Panc1 (cell line): ENCODE data around the gene VPS41. TPM values are rescaled to one million over a fixed set of nuclear protein-coding genes. Genes with fewer than 3 reads are reported as not detected.

Experiments used
- ATAC-seq: fragments of 200-7000 bp; cut with Tn5 transposase; 2 replicates; pipeline ENCODE4 v1.9.1; 2020; ENCODE audit warnings: mild to moderate bottlenecking, moderate library complexity
- BruUV-seq: library from RNA; stranded (reverse); fragments of 400-500 nt; replicated peaks from 2 replicates; lab custom pipeline; 2021; lab: Mats Ljungman, UMichigan
- CTCF ChIA-PET: fragments of 300-600 bp; sonication (Branson Sonifier 250); formaldehyde crosslinking; loops from one replicate; lab custom pipeline; 2022; ENCODE audit warnings: antibody characterized with exemption; lab: Charles Lee
- POLR2A ChIA-PET: fragments of 300-600 bp; sonication (Branson Sonifier 250); formaldehyde crosslinking; loops from one replicate; lab custom pipeline; 2022; ENCODE audit warnings: antibody characterized with exemption; lab: Charles Lee
- DNase-seq: peaks from one replicate; pipeline ENCODE4 v3.0.0-alpha.2; 2010; ENCODE audit warnings: low read depth, low spot score
- H3K27ac ChIP-seq: 2 replicates; pipeline ENCODE4 v1.5.1; 2011; ENCODE audit warnings: mild to moderate bottlenecking, low read length, inconsistent platforms
- H3K27me3 ChIP-seq: fragments of 200-500 bp; sonication (Bioruptor generic); 2 replicates; pipeline ENCODE4 v1.6.0; 2014; ENCODE audit warnings: low read length, inconsistent platforms; ENCODE audit not compliant: control insufficient read depth, insufficient read depth
- H3K36me3 ChIP-seq: fragments of 200-500 bp; sonication (Bioruptor generic); 2 replicates; pipeline ENCODE4 v1.5.1; 2014; ENCODE audit warnings: inconsistent platforms, mild to moderate bottlenecking, low read length, moderate library complexity; ENCODE audit not compliant: control insufficient read depth, insufficient read depth
- H3K4me1 ChIP-seq: 2 replicates; pipeline ENCODE4 v1.5.1; 2011; ENCODE audit warnings: inconsistent platforms, mild to moderate bottlenecking, low read length, moderate library complexity; ENCODE audit not compliant: control insufficient read depth, insufficient read depth
- H3K4me3 ChIP-seq, 2 experiments: 2 replicates each; pipeline ENCODE4 v1.5.1; 2011 to 2012; ENCODE audit warnings: low read depth in 2 of 2, low read length in 2 of 2, mild to moderate bottlenecking in 2 of 2, inconsistent platforms in 1 of 2, moderate library complexity in 1 of 2
- H3K9me3 ChIP-seq: fragments of 200-500 bp; sonication (Bioruptor generic); 2 replicates; pipeline ENCODE4 v1.5.1; 2014; ENCODE audit warnings: low read depth, mild to moderate bottlenecking, inconsistent platforms, low read length, moderate library complexity; ENCODE audit not compliant: control insufficient read depth, insufficient read depth
- CTCF ChIP-seq: fragments of 450-650 bp; IDR thresholded peaks from 2 replicates; pipeline ENCODE4 v1.5.1; 2017; ENCODE audit warnings: mild to moderate bottlenecking
- POLR2AphosphoS5 ChIP-seq: IDR thresholded peaks from 2 replicates; pipeline ENCODE4 v1.6.1; 2012; ENCODE audit warnings: mild to moderate bottlenecking, low read depth, low read length, moderate library complexity
- REST ChIP-seq, 2 experiments: IDR thresholded peaks; 2 replicates each; pipeline ENCODE4 v1.6.1; 2011 to 2012; ENCODE audit warnings: low read depth in 2 of 2, control low read depth in 1 of 2, low read length in 1 of 2, mild to moderate bottlenecking in 1 of 2, moderate library complexity in 1 of 2; ENCODE audit not compliant: insufficient read depth in 1 of 2
- SIN3A ChIP-seq: IDR thresholded peaks from 2 replicates; pipeline ENCODE4 v1.6.1; 2012; ENCODE audit warnings: low read depth, mild to moderate bottlenecking, low read length, moderate library complexity, borderline replicate concordance; ENCODE audit not compliant: insufficient read depth
- TCF7L2 ChIP-seq: IDR thresholded peaks from 2 replicates; pipeline ENCODE4 v1.6.1; 2011; ENCODE audit warnings: mild to moderate bottlenecking, low read depth, low read length, inconsistent platforms
- in situ Hi-C: cut with HindIII; loops from 2 replicates; pipeline ENCODE4 v1.10.0; 2016; ENCODE audit warnings: low sequenced_read_pairs, low pct_unique_long_range_greater_than_20kb
- intact Hi-C: fragments of 100-400 bp; cut with micrococcal nuclease; formaldehyde crosslinking; loops from one replicate; pipeline ENCODE4 v1.10.0; 2022; ENCODE audit not compliant: unreplicated experiment
- total RNA-seq: library from RNA; stranded (reverse); gene quantifications from one replicate; pipeline ENCODE4 v1.2.1, GENCODE V29; 2021; ENCODE audit not compliant: unreplicated experiment

The VPS41 gene
- total RNA-seq, 1 experiment from 2014 or later: 127 TPM

GRCh38 chr7:38759028-38759427 lies 150.0 kb downstream of the VPS41 start:
- BruUV-seq: no TSS peak
- H3K36me3 ChIP-seq: peaks cover 8% of the 10 kb centered on the region
- no peaks in the 10 kb centered on the region for H3K9me3 ChIP-seq
- no peaks in the 10 kb centered on the region for H3K4me1 ChIP-seq
- no peak overlapping the region for H3K27ac ChIP-seq
- POLR2A ChIA-PET: no interaction called here
- no peak for DNase-seq
- intact Hi-C loops (no loop called here), in situ Hi-C loops (no loop called here)
- no peaks in the 10 kb centered on the region for H3K27me3 ChIP-seq
- H3K4me3 ChIP-seq: no peak overlapping the region
- no peak for ATAC-seq
- no peak for TF ChIP-seq POLR2AphosphoS5
- TF ChIP-seq SIN3A: no peak
- TF ChIP-seq TCF7L2: no peak
- no peak for TF ChIP-seq CTCF
- TF ChIP-seq REST (IDR thresholded peaks at IDR 0.05; ENCODE audit: insufficient read depth in 1 of 2, low read depth in 2 of 2, low read length in 1 of 2): no peak
- CTCF ChIA-PET: no interaction called here

GRCh38 chr7:38757931-38758330 lies 151.1 kb downstream of the VPS41 start:
- DNase-seq (no peak), ATAC-seq (no peak)
- H3K4me3 ChIP-seq: no peak overlapping the region
- H3K36me3 ChIP-seq: peaks cover 4% of the 10 kb centered on the region
- ChIA-PET CTCF (no interaction called here), POLR2A (no interaction called here)
- no TSS peak for BruUV-seq
- H3K27ac ChIP-seq: no peak overlapping the region
- TF ChIP-seq TCF7L2 (no peak), REST (IDR thresholded peaks at IDR 0.05; ENCODE audit: insufficient read depth in 1 of 2, low read depth in 2 of 2, low read length in 1 of 2) (no peak), POLR2AphosphoS5 (no peak), CTCF (no peak), SIN3A (no peak)
- intact Hi-C loops (no loop called here), in situ Hi-C loops (no loop called here)
- no peaks in the 10 kb centered on the region for H3K9me3 ChIP-seq
- H3K4me1 ChIP-seq: no peaks in the 10 kb centered on the region
- H3K27me3 ChIP-seq: no peaks in the 10 kb centered on the region
